Measurements from ENCODE around the gene MRRF.

The MRRF gene

DNA sequence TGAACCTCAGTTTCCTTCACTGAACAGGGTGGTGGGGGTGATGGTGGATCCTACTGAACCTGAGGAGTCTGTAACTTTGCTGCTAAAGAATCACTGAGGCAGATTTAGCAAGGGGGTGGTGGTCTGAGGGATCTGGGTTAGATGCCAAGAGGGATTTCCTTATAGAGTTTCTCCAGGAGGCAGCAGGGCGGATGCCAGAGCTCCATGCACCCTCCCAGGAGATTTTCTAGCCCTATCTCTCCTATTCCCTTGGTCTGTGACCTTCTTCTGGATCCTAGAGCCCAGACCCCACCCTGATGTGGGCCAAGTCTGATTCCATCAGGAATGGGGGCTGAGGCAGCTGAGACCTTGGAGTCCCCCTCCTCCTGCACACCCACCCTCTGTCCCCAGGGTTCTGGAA, 112.1 kb downstream of the MRRF start:
- TF ChIP-seq TAF1 (IDR thresholded peaks at IDR 0.05; ENCODE audit: borderline replicate concordance, insufficient read depth, low read length) (no peak), FOXP2 (optimal IDR thresholded peaks at IDR 0.05; ENCODE audit: borderline replicate concordance, extremely low read depth, extremely low read length, insufficient read depth) (no peak), POLR2AphosphoS5 (IDR thresholded peaks at IDR 0.05; ENCODE audit: low read depth, low read length) (no peak), SIN3A (IDR thresholded peaks at IDR 0.05; ENCODE audit: borderline replicate concordance, insufficient read depth, low read length) (no peak)
- TF ChIP-seq, protein P1, sequence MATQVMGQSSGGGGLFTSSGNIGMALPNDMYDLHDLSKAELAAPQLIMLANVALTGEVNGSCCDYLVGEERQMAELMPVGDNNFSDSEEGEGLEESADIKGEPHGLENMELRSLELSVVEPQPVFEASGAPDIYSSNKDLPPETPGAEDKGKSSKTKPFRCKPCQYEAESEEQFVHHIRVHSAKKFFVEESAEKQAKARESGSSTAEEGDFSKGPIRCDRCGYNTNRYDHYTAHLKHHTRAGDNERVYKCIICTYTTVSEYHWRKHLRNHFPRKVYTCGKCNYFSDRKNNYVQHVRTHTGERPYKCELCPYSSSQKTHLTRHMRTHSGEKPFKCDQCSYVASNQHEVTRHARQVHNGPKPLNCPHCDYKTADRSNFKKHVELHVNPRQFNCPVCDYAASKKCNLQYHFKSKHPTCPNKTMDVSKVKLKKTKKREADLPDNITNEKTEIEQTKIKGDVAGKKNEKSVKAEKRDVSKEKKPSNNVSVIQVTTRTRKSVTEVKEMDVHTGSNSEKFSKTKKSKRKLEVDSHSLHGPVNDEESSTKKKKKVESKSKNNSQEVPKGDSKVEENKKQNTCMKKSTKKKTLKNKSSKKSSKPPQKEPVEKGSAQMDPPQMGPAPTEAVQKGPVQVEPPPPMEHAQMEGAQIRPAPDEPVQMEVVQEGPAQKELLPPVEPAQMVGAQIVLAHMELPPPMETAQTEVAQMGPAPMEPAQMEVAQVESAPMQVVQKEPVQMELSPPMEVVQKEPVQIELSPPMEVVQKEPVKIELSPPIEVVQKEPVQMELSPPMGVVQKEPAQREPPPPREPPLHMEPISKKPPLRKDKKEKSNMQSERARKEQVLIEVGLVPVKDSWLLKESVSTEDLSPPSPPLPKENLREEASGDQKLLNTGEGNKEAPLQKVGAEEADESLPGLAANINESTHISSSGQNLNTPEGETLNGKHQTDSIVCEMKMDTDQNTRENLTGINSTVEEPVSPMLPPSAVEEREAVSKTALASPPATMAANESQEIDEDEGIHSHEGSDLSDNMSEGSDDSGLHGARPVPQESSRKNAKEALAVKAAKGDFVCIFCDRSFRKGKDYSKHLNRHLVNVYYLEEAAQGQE (IDR thresholded peaks at IDR 0.05; ENCODE audit: insufficient read depth in 1 of 2, low read depth in 2 of 2, low read length in 2 of 2) = no peak

DNA sequence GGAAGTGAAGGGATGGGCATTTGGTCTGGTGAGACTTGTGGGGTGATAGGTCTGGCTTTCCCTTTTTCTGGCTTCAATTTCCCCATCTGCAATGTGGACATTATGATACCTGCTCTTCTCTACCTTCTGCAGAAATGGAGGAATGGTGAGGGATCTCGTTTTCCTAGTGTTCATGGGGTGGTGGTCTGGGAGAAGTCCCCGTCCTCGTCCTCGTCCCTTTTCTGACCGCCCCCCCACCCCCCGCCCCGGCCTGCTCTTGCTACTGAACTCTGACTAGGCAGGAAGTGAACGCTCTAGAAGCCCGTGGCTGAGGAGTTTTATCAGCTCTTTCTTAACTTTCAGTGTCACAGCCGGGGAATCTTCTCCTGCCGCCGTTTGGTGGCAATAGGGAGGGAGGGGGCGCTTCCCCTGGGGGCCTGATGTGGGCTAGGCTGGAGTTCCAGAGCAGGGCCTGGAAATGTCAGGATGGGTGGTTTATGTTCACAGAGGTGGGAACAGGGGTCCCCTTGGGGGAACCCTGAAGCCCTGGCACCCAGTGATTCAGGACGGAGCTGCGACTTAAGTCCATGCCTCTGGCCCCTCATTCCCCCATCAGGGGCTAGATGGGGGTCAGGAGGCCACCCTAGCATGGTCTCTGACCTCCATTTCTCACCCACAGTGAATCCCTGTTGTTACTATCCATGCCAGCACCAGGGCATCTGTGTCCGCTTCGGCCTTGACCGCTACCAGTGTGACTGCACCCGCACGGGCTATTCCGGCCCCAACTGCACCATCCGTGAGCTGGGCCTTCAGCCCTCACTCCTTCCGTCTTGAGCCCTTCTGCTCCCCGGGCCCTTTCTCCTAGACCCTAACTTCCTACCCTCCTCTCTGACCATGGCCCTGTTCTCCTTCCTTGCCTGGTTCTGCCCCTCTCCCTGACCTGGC, 112.8 kb downstream of the MRRF start:
- TF ChIP-seq TAF1 (IDR thresholded peaks at IDR 0.05; ENCODE audit: borderline replicate concordance, insufficient read depth, low read length) = no peak
- TF ChIP-seq SIN3A (IDR thresholded peaks at IDR 0.05; ENCODE audit: borderline replicate concordance, insufficient read depth, low read length) = no peak
- no peak for TF ChIP-seq POLR2AphosphoS5 (IDR thresholded peaks at IDR 0.05; ENCODE audit: low read depth, low read length)
- no peak for TF ChIP-seq FOXP2 (optimal IDR thresholded peaks at IDR 0.05; ENCODE audit: borderline replicate concordance, extremely low read depth, extremely low read length, insufficient read depth)
- TF ChIP-seq, protein P1 (IDR thresholded peaks at IDR 0.05; ENCODE audit: insufficient read depth in 1 of 2, low read depth in 2 of 2, low read length in 2 of 2) = no peak

DNA sequence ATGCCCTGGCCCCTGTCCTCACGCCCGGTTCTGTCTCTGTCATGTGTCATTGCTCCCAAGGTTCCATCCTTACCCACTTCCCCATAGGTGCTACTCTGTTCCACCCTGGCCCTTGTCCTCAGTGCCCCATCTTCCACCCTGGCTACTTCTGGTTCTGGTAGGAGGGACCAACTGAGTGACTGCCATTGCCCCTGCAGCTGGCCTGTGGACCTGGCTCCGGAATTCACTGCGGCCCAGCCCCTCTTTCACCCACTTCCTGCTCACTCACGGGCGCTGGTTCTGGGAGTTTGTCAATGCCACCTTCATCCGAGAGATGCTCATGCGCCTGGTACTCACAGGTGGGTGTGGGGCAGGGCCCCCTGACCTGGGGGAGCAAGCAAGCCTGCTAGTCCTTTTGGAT, 113.6 kb downstream of the MRRF start:
- TF ChIP-seq, protein P1 (IDR thresholded peaks at IDR 0.05; ENCODE audit: insufficient read depth in 1 of 2, low read depth in 2 of 2, low read length in 2 of 2) = no peak
- TF ChIP-seq SIN3A (IDR thresholded peaks at IDR 0.05; ENCODE audit: borderline replicate concordance, insufficient read depth, low read length) = no peak
- no peak for TF ChIP-seq TAF1 (IDR thresholded peaks at IDR 0.05; ENCODE audit: borderline replicate concordance, insufficient read depth, low read length)
- no peak for TF ChIP-seq POLR2AphosphoS5 (IDR thresholded peaks at IDR 0.05; ENCODE audit: low read depth, low read length)
- TF ChIP-seq FOXP2 (optimal IDR thresholded peaks at IDR 0.05; ENCODE audit: borderline replicate concordance, extremely low read depth, extremely low read length, insufficient read depth) = no peak

DNA sequence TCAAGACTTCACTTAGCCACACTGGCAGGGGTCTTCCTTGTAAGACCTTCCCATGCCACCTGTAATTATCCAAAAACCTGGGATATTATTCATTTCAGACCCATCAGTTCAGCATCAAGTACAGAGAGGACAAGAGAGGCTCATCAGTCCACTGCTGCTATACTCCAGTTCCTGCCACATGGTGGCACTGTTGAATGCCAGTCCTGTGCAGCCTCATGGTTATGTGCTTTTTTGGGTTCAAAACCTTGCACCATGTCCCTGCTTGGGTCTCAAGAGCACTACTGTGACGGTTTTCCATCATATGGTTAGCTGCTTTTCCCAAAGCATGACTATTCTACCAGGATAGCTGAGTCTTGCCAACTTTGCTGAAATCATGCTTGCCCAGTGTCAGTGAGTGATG, 114.7 kb downstream of the MRRF start:
- TF ChIP-seq FOXP2 (optimal IDR thresholded peaks at IDR 0.05; ENCODE audit: borderline replicate concordance, extremely low read depth, extremely low read length, insufficient read depth) (no peak), POLR2AphosphoS5 (IDR thresholded peaks at IDR 0.05; ENCODE audit: low read depth, low read length) (no peak), SIN3A (IDR thresholded peaks at IDR 0.05; ENCODE audit: borderline replicate concordance, insufficient read depth, low read length) (no peak), TAF1 (IDR thresholded peaks at IDR 0.05; ENCODE audit: borderline replicate concordance, insufficient read depth, low read length) (no peak)
- TF ChIP-seq, protein P1 (IDR thresholded peaks at IDR 0.05; ENCODE audit: insufficient read depth in 1 of 2, low read depth in 2 of 2, low read length in 2 of 2) = no peak
